Left ventricle myocardium inferior (tissue), 1 donor: ENCODE measurements around the gene FILIP1. TPM values are rescaled to one million over a fixed set of nuclear protein-coding genes. Genes with fewer than 3 reads are reported as not detected.
A peak's percentile ranks its signal among the peaks of the same experiment; 100 is the strongest.

Source experiments
- DNase-seq: peaks from one replicate; pipeline ENCODE4 v3.0.0-alpha.2; 2020
- H3K27ac ChIP-seq: fragments of 200-600 bp; replicated peaks from 2 replicates; pipeline ENCODE4 v1.8.0; 2021
- H3K27me3 ChIP-seq: fragments of 200-600 bp; 2 replicates; pipeline ENCODE4 v1.8.0; 2021; ENCODE audit warnings: low read depth
- H3K36me3 ChIP-seq: fragments of 200-600 bp; 2 replicates; pipeline ENCODE4 v1.8.0; 2021
- H3K4me1 ChIP-seq: fragments of 200-600 bp; 2 replicates; pipeline ENCODE4 v1.8.0; 2021
- H3K4me3 ChIP-seq: fragments of 200-600 bp; 2 replicates; pipeline ENCODE4 v1.8.0; 2021; ENCODE audit warnings: mild to moderate bottlenecking, moderate library complexity
- H3K9me3 ChIP-seq: fragments of 200-600 bp; replicated peaks from 2 replicates; pipeline ENCODE4 v1.8.0; 2021
- CTCF ChIP-seq: fragments of 200-600 bp; IDR thresholded peaks from 2 replicates; pipeline ENCODE4 v1.8.0; 2021; ENCODE audit warnings: antibody characterized with exemption, mild to moderate bottlenecking, borderline replicate concordance
- intact Hi-C: fragments of 100-400 bp; cut with micrococcal nuclease; formaldehyde crosslinking; loops from one replicate; pipeline ENCODE4 v1.11.0; 2022
- total RNA-seq: library from RNA; stranded (reverse); fragmentation: NEBNext Ultra II Directional; extraction: Animal tissue kit (Norgen Biotek cat#: 25700); gene quantifications from one replicate; pipeline ENCODE4 v1.2.1, GENCODE V29; 2021
- donor health status: DM: no; HTN: yes; CAD: no; lungs with severe emphysema.

Gene FILIP1
- total RNA-seq, 1 donor from 2014 or later = 173 TPM

- H3K4me1 ChIP-seq = no peaks in the 10 kb centered on the region
- no peaks in the 10 kb centered on the region for H3K36me3 ChIP-seq
- no peak overlapping the region for H3K4me3 ChIP-seq
- no peaks in the 10 kb centered on the region for H3K27me3 ChIP-seq
- H3K9me3 ChIP-seq = no peaks in the 10 kb centered on the region
- intact Hi-C loops = no loop called here
- H3K27ac ChIP-seq = no peak overlapping the region
- no peak for DNase-seq
- TF ChIP-seq CTCF = no peak
Measured at GRCh38 chr6:75530696-75531095, 37.1 kb upstream of the FILIP1 start.

GRCh38 chr6:75528423-75528822, 34.8 kb upstream of the FILIP1 start:
- peaks cover 10% of the 10 kb centered on the region for H3K4me1 ChIP-seq
- H3K4me3 ChIP-seq = no peak overlapping the region
- H3K36me3 ChIP-seq = no peaks in the 10 kb centered on the region
- no peak for DNase-seq
- no peaks in the 10 kb centered on the region for H3K9me3 ChIP-seq
- H3K27ac ChIP-seq = no peak overlapping the region
- no peaks in the 10 kb centered on the region for H3K27me3 ChIP-seq
- no peak for TF ChIP-seq CTCF
- intact Hi-C loops = no loop called here

- Histone ChIP-seq H3K4me1 (peaks cover 10% of the 10 kb centered on the region), H3K27ac (no peak overlapping the region), H3K4me3 (no peak overlapping the region), H3K36me3 (no peaks in the 10 kb centered on the region), H3K9me3 (no peaks in the 10 kb centered on the region), H3K27me3 (no peaks in the 10 kb centered on the region)
- DNase-seq = no peak
- intact Hi-C loops = loop anchor here (2.0 kb wide), 1 partner anchor 260 kb away; no protein-coding TSS in a partner anchor
- peak; percentile 85 for TF ChIP-seq CTCF
Measured at GRCh38 chr6:75526502-75527127, 33.0 kb upstream of the FILIP1 start.

- H3K4me1 ChIP-seq = peaks cover 10% of the 10 kb centered on the region
- H3K27ac ChIP-seq = no peak overlapping the region
- no peaks in the 10 kb centered on the region for H3K9me3 ChIP-seq
- H3K27me3 ChIP-seq = no peaks in the 10 kb centered on the region
- no peak overlapping the region for H3K4me3 ChIP-seq
- H3K36me3 ChIP-seq = no peaks in the 10 kb centered on the region
- no peak for TF ChIP-seq CTCF
- no peak for DNase-seq
- intact Hi-C loops = loop anchor here (2.0 kb wide), 1 partner anchor 259 kb away; no protein-coding TSS in a partner anchor
Measured at GRCh38 chr6:75525682-75526081, 32.1 kb upstream of the FILIP1 start.

GRCh38 chr6:75524322-75524972, 30.8 kb upstream of the FILIP1 start:
- no peaks in the 10 kb centered on the region for H3K27me3 ChIP-seq
- no peak for DNase-seq
- no peak for TF ChIP-seq CTCF
- peaks cover 10% of the 10 kb centered on the region for H3K4me1 ChIP-seq
- intact Hi-C loops = no loop called here
- H3K9me3 ChIP-seq = no peaks in the 10 kb centered on the region
- peak overlapping the region; percentile 35 for H3K4me3 ChIP-seq
- H3K36me3 ChIP-seq = no peaks in the 10 kb centered on the region
- no peak overlapping the region for H3K27ac ChIP-seq
